SJCRH30 (cell line): ENCODE data around the gene CADM1. TPM values are rescaled to one million over a fixed set of nuclear protein-coding genes. Genes with fewer than 3 reads are reported as not detected.

Experiments
- DNase-seq, 2 experiments: peaks; one replicate each; pipeline ENCODE4 v3.0.0-alpha.2; 2015 to 2020
- H3K27ac ChIP-seq: fragments of 250-450 bp; sonication (Bioruptor Pico); 2 replicates; pipeline ENCODE4 v1.5.1; 2020; ENCODE audit warnings: mild to moderate bottlenecking, moderate library complexity
- H3K27me3 ChIP-seq: fragments of 250-450 bp; sonication (Bioruptor Pico); 2 replicates; pipeline ENCODE4 v1.5.1; 2020; ENCODE audit warnings: mild to moderate bottlenecking, moderate library complexity
- H3K36me3 ChIP-seq: fragments of 250-450 bp; sonication (Bioruptor Pico); 2 replicates; pipeline ENCODE4 v1.5.1; 2020; ENCODE audit warnings: mild to moderate bottlenecking, moderate library complexity
- H3K4me1 ChIP-seq: fragments of 250-450 bp; sonication (Bioruptor Pico); 2 replicates; pipeline ENCODE4 v1.5.1; 2020; ENCODE audit warnings: mild to moderate bottlenecking, moderate library complexity
- H3K4me3 ChIP-seq: fragments of 250-450 bp; sonication (Bioruptor Pico); 2 replicates; pipeline ENCODE4 v1.5.1; 2020; ENCODE audit warnings: mild to moderate bottlenecking, moderate library complexity
- H3K9me3 ChIP-seq: fragments of 250-450 bp; sonication (Bioruptor Pico); replicated peaks from 2 replicates; pipeline ENCODE4 v1.5.1; 2020; ENCODE audit warnings: mild to moderate bottlenecking, moderate library complexity
- total RNA-seq: library from RNA; depleted of rRNA; stranded (reverse); fragments of >200 nt; shearing (Covaris generic); gene quantifications from 2 replicates; pipeline ENCODE4 v1.2.3, GENCODE V29; 2014

CADM1 gene
- total RNA-seq, 1 experiment from 2014 or later = 6.0 TPM

GRCh38 chr11:115423728-115424459 is 80.3 kb downstream of the CADM1 start:
- Histone ChIP-seq H3K9me3 (no peaks in the 10 kb centered on the region), H3K36me3 (no peaks in the 10 kb centered on the region)
- no peak for DNase-seq

GRCh38 chr11:115421992-115422689 is 82.1 kb downstream of the CADM1 start:
- no peak overlapping the region for H3K27ac ChIP-seq
- no peaks in the 10 kb centered on the region for H3K27me3 ChIP-seq
- no peak overlapping the region for H3K4me3 ChIP-seq
- no peaks in the 10 kb centered on the region for H3K36me3 ChIP-seq
- no peaks in the 10 kb centered on the region for H3K4me1 ChIP-seq
- DNase-seq = no peak
- no peaks in the 10 kb centered on the region for H3K9me3 ChIP-seq

More at GRCh38 chr11:115423728-115424459, 80.3 kb downstream of the CADM1 start:
- H3K4me3 ChIP-seq = no peak overlapping the region
- no peaks in the 10 kb centered on the region for H3K27me3 ChIP-seq
- no peak overlapping the region for H3K27ac ChIP-seq
- no peaks in the 10 kb centered on the region for H3K4me1 ChIP-seq

DNA sequence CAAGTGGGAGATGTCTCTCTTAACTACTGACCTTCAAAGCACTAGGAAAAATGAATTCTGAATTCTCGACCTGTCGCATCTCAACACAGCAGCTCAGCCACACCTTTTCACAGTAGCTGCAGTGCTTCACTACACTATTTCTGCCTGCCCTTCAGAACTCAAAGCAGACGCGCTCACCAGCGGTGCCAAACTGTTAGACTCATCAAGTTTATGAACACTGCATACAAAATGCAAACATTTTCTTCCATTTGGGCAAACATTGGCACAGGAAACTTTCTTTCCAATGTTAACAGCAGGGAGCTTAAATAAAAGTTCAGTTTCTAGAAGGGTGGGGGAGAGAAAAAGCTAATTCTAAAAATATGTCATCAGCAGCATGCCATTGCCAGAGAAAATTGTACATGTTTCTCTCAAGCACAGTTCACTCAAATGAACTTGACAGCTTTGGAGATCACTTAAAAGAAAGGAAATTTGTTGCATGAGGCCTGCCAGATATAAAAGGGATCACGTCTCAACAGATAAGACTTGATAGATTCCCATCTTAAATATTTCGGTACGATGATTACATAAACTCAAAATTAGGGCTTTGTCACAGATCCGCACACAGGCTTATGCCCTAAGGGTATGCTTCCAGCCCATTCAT is 82.7 kb downstream of the CADM1 start:
- Histone ChIP-seq H3K4me3 (no peak overlapping the region), H3K9me3 (no peaks in the 10 kb centered on the region), H3K27ac (no peak overlapping the region), H3K36me3 (no peaks in the 10 kb centered on the region), H3K4me1 (no peaks in the 10 kb centered on the region), H3K27me3 (no peaks in the 10 kb centered on the region)
- DNase-seq = no peak

DNA sequence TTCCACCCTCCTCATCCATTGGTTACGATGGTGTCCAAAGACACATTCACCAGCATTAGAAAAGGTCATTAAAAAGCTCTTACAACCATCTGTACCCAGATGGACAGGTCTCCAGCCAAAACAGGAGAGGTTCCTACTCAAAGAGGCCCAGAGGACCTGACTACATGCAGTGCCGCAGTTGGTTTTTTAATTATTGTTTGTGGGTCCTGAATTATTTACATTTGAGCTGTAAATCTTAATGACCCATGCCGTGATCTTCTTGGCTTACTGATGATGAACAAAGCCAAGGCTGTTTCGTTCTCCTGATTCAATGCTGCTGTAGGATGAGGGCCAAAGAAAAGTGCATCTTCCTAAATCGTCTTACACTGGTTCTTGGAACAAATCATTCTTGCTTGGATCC is 83.7 kb downstream of the CADM1 start:
- H3K36me3 ChIP-seq = no peaks in the 10 kb centered on the region
- no peaks in the 10 kb centered on the region for H3K27me3 ChIP-seq
- H3K4me1 ChIP-seq = no peaks in the 10 kb centered on the region
- H3K9me3 ChIP-seq = no peaks in the 10 kb centered on the region
- H3K4me3 ChIP-seq = no peak overlapping the region
- no peak for DNase-seq
- H3K27ac ChIP-seq = no peak overlapping the region

DNA sequence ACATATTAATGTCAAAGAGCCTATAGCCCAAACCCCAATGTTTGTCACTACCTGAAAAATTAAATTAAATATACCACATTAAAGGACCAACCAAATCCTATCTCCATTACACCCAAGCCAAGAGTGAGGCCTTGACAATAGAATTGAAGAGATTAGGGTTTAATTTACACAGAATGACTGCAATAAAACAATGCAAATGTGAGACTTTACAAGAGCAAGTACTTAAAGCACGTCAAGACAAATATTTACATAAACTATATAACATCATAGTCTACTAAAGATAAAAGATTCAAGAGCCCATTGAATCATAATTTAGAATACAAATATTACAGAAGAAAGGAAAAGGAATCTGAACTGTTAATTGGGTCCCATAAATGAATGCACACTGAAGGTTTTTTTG is 85.6 kb downstream of the CADM1 start:
- Histone ChIP-seq H3K27me3 (no peaks in the 10 kb centered on the region), H3K9me3 (no peaks in the 10 kb centered on the region), H3K4me3 (no peak overlapping the region), H3K4me1 (no peaks in the 10 kb centered on the region), H3K27ac (no peak overlapping the region), H3K36me3 (no peaks in the 10 kb centered on the region)
- no peak for DNase-seq

GRCh38 chr11:115418081-115418480 is 86.1 kb downstream of the CADM1 start:
- no peak for DNase-seq
- Histone ChIP-seq H3K27me3 (no peaks in the 10 kb centered on the region), H3K4me1 (no peaks in the 10 kb centered on the region), H3K9me3 (no peaks in the 10 kb centered on the region), H3K27ac (no peak overlapping the region), H3K4me3 (no peak overlapping the region), H3K36me3 (no peaks in the 10 kb centered on the region)

DNA sequence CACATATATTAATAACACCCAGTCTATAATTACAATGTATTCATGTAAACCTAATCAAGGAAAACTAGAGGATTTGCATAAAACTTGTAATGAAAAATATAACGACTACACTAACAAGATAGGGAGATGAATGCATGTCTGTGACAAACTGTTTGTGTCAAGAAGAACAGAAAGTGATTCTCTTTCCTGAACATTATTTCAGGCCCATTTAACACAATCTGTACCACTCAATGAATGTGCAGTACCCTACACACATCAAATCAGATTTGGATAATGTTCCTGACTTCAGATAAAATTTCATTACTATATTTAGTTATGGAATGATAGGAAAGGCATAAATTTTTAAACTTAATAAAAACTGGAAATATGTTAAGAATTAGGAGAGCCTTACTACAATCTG is 93.1 kb downstream of the CADM1 start:
- H3K27me3 ChIP-seq = no peaks in the 10 kb centered on the region
- no peaks in the 10 kb centered on the region for H3K9me3 ChIP-seq

GRCh38 chr11:115409691-115410220 is 94.5 kb downstream of the CADM1 start:
- Histone ChIP-seq H3K4me1 (peaks cover 3% of the 10 kb centered on the region; the same call in 1 of the 2 replicates), H3K9me3 (no peaks in the 10 kb centered on the region), H3K4me3 (no peak overlapping the region), H3K27ac (no peak overlapping the region), H3K36me3 (no peaks in the 10 kb centered on the region), H3K27me3 (no peaks in the 10 kb centered on the region)
- DNase-seq = peak; percentile 59 to 78

More for the DNA sequence above, 93.1 kb downstream of the CADM1 start:
- DNase-seq = no peak
- Histone ChIP-seq H3K27ac (no peak overlapping the region), H3K4me1 (peaks cover 3% of the 10 kb centered on the region; the same call in 1 of the 2 replicates), H3K36me3 (no peaks in the 10 kb centered on the region), H3K4me3 (no peak overlapping the region)

GRCh38 chr11:115409116-115409670 is 95.0 kb downstream of the CADM1 start:
- DNase-seq = no peak
- no peaks in the 10 kb centered on the region for H3K36me3 ChIP-seq
- no peaks in the 10 kb centered on the region for H3K27me3 ChIP-seq
- no peak overlapping the region for H3K4me3 ChIP-seq
- no peaks in the 10 kb centered on the region for H3K9me3 ChIP-seq
- peaks cover 3% of the 10 kb centered on the region; the same call in 1 of the 2 replicates for H3K4me1 ChIP-seq
- H3K27ac ChIP-seq = no peak overlapping the region

DNA sequence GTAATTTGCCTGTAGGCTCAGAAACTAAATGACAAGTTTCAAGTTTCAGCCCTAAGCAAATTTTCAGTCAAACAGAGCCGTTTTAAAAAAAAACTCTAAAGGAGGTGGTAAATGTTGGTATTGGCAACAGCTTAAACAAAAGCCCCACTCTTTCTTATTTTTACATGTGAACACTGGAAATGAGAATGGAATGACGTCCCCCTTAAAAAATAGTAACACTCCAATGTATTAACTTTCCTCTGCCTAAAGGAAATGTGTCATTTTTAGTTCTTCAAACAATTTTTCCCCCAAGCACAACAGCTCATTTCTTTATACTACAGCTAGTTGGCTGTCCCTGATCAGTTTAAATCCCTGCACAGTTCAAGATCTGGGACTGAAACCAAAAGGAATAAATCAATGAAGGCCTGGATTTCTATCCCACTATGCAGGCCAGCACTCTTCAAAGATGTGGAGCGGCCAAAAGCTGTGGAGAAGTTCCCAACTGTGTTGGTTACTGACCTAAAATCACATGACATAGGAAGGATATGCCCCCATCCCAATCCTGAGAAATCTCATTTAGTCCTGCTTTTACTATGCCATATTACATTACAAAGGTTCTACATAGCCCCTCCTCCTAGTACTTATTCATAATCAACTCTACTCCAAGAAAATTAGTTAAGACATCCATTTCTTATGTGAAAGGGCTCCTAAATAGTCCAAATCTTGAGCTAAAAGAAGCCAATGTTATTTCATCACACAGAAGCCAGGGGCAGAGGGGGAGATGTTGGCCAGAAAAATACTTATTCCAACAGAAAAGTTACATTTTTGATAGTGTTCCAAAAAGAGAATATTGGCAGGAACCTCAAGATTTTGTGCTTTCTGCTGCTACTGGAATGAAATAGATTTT is 95.9 kb downstream of the CADM1 start:
- peaks cover 3% of the 10 kb centered on the region; the same call in 1 of the 2 replicates for H3K4me1 ChIP-seq
- H3K9me3 ChIP-seq = no peaks in the 10 kb centered on the region
- no peak overlapping the region for H3K4me3 ChIP-seq
- H3K27ac ChIP-seq = no peak overlapping the region
- no peak for DNase-seq
- no peaks in the 10 kb centered on the region for H3K36me3 ChIP-seq
- H3K27me3 ChIP-seq = no peaks in the 10 kb centered on the region

GRCh38 chr11:115407496-115407895 is 96.7 kb downstream of the CADM1 start:
- no peak overlapping the region for H3K4me3 ChIP-seq
- no peak overlapping the region for H3K27ac ChIP-seq

DNA sequence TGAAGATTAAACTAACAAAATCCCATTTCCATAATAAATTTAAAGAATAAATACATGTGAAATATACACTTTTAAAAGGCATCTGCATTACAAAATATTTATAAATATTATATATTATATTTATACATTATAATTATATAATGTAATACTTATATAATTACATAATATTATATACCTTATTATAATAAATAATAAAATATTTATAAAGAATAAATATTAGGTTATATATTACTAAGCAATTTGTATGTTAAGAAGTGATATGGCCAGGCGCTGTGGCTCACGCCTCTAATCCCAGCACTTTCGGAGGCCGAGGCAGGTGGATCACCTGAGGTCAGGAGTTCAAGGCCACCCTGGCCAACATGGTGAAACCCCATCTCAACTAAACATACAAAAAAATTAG is 97.8 kb downstream of the CADM1 start:
- Histone ChIP-seq H3K9me3 (no peaks in the 10 kb centered on the region), H3K4me3 (no peak overlapping the region), H3K4me1 (peaks cover 3% of the 10 kb centered on the region; the same call in 1 of the 2 replicates), H3K27me3 (no peaks in the 10 kb centered on the region), H3K36me3 (no peaks in the 10 kb centered on the region), H3K27ac (no peak overlapping the region)
- no peak for DNase-seq

More at GRCh38 chr11:115407496-115407895, 96.7 kb downstream of the CADM1 start:
- no peak for DNase-seq
- H3K36me3 ChIP-seq = no peaks in the 10 kb centered on the region
- H3K27me3 ChIP-seq = no peaks in the 10 kb centered on the region
- peaks cover 3% of the 10 kb centered on the region; the same call in 1 of the 2 replicates for H3K4me1 ChIP-seq
- no peaks in the 10 kb centered on the region for H3K9me3 ChIP-seq

- H3K36me3 ChIP-seq = no peaks in the 10 kb centered on the region
- H3K4me1 ChIP-seq = no peaks in the 10 kb centered on the region
- no peak for DNase-seq
These were observed 105.7 kb downstream of the CADM1 start for GRCh38 chr11:115398333-115399080.

More at GRCh38 chr11:115398333-115399080, 105.7 kb downstream of the CADM1 start:
- Histone ChIP-seq H3K9me3 (no peaks in the 10 kb centered on the region), H3K4me3 (no peak overlapping the region), H3K27me3 (no peaks in the 10 kb centered on the region), H3K27ac (no peak overlapping the region)
